ENCODE results near the gene PITX2.

PITX2 gene

GRCh38 chr4:110653321-110654253 lies 30.7 kb upstream of the PITX2 start:
- H3K27ac Mint-ChIP-seq = no peak overlapping the region

GRCh38 chr4:110644008-110644407 lies 21.1 kb upstream of the PITX2 start:
- Mint-ChIP-seq H3K27ac (no peak overlapping the region), H3K27me3 (ENCODE audit: low read depth) (peaks cover 84% of the 10 kb centered on the region), H3K9me3 (peaks cover 2% of the 10 kb centered on the region), H3K4me3 (no peak overlapping the region), H3K4me1 (peaks cover 11% of the 10 kb centered on the region), H3K36me3 (ENCODE audit: low read depth) (no peaks in the 10 kb centered on the region)
- TF ChIP-seq CTCF (IDR thresholded peaks at IDR 0.05; ENCODE audit: unreplicated experiment in 3 of 3) = no peak

More at GRCh38 chr4:110653321-110654253, 30.7 kb upstream of the PITX2 start:
- Mint-ChIP-seq H3K4me1 (no peaks in the 10 kb centered on the region), H3K9me3 (peaks cover 2% of the 10 kb centered on the region), H3K27me3 (ENCODE audit: low read depth) (no peaks in the 10 kb centered on the region), H3K4me3 (no peak overlapping the region), H3K36me3 (ENCODE audit: low read depth) (no peaks in the 10 kb centered on the region)
- TF ChIP-seq CTCF (IDR thresholded peaks at IDR 0.05; ENCODE audit: unreplicated experiment in 3 of 3) = no peak

- Mint-ChIP-seq H3K4me3 (no peak overlapping the region), H3K27me3 (ENCODE audit: low read depth) (peaks cover 93% of the 10 kb centered on the region), H3K27ac (no peak overlapping the region), H3K9me3 (peaks cover 2% of the 10 kb centered on the region), H3K36me3 (ENCODE audit: low read depth) (no peaks in the 10 kb centered on the region), H3K4me1 (peaks cover 20% of the 10 kb centered on the region)
- no peak for TF ChIP-seq CTCF (IDR thresholded peaks at IDR 0.05; ENCODE audit: unreplicated experiment in 3 of 3)
These were observed 20.2 kb upstream of the PITX2 start for GRCh38 chr4:110643096-110643495.

GRCh38 chr4:110641218-110641617 lies 18.3 kb upstream of the PITX2 start:
- no peak for TF ChIP-seq CTCF (IDR thresholded peaks at IDR 0.05; ENCODE audit: unreplicated experiment in 3 of 3)
- peaks cover 99% of the 10 kb centered on the region for H3K27me3 Mint-ChIP-seq (ENCODE audit: low read depth)
- H3K36me3 Mint-ChIP-seq (ENCODE audit: low read depth) = no peaks in the 10 kb centered on the region
- peaks cover 22% of the 10 kb centered on the region for H3K4me1 Mint-ChIP-seq
- peak overlapping the region; percentile 80 to 90 (median 87) for H3K4me3 Mint-ChIP-seq
- peak overlapping the region in 2 of 3 experiments; percentile 39 to 90 for H3K27ac Mint-ChIP-seq
- H3K9me3 Mint-ChIP-seq = peaks cover 2% of the 10 kb centered on the region

GRCh38 chr4:110640576-110640975 lies 17.7 kb upstream of the PITX2 start:
- H3K27ac Mint-ChIP-seq = peak overlapping the region; percentile 33 to 90 (median 39)

More at GRCh38 chr4:110640576-110640975, 17.7 kb upstream of the PITX2 start:
- no peak for TF ChIP-seq CTCF (IDR thresholded peaks at IDR 0.05; ENCODE audit: unreplicated experiment in 3 of 3)
- no peaks in the 10 kb centered on the region for H3K36me3 Mint-ChIP-seq (ENCODE audit: low read depth)
- peaks cover 2% of the 10 kb centered on the region for H3K9me3 Mint-ChIP-seq
- peaks cover 22% of the 10 kb centered on the region for H3K4me1 Mint-ChIP-seq
- H3K4me3 Mint-ChIP-seq = peak overlapping the region; percentile 80 to 90 (median 87)
- peaks cover 97% of the 10 kb centered on the region for H3K27me3 Mint-ChIP-seq (ENCODE audit: low read depth)

Measured in nephron (organoid).